ENCODE data around the gene GALNTL6. TPM values are rescaled to one million over a fixed set of nuclear protein-coding genes. Genes with fewer than 3 reads are reported as not detected.
"Not testable (repeated sequence)": the region's sequence is repeated elsewhere in the genome, so short reads cannot be mapped to it uniquely, and the experiment has no call there.

Gene GALNTL6
- total and polyA plus RNA-seq, 7 donors: 0.14 to 2.5 (median 0.42) TPM; not detected in 1

- 71 to 76% methylated on average over 3 of the region's 3 CpGs for WGBS, 2 donors
- H3K27ac ChIP-seq: no peak overlapping the region
- intact Hi-C loops (cut with DNase I): no loop called here
- H3K4me3 ChIP-seq: no peak overlapping the region
- no peak for TF ChIP-seq POLR2A (IDR thresholded peaks at IDR 0.05)
- TF ChIP-seq POLR2AphosphoS5 (IDR thresholded peaks at IDR 0.05): no peak
- H3K4me1 ChIP-seq: no peaks in the 10 kb centered on the region
- H3K9me3 ChIP-seq: no peaks in the 10 kb centered on the region
- no peaks in the 10 kb centered on the region for H3K36me3 ChIP-seq
- no peak for DNase-seq
- no peaks in the 10 kb centered on the region for H3K27me3 ChIP-seq
Measured at GRCh38 chr4:172412851-172413580, 599.8 kb downstream of the GALNTL6 start.

DNA sequence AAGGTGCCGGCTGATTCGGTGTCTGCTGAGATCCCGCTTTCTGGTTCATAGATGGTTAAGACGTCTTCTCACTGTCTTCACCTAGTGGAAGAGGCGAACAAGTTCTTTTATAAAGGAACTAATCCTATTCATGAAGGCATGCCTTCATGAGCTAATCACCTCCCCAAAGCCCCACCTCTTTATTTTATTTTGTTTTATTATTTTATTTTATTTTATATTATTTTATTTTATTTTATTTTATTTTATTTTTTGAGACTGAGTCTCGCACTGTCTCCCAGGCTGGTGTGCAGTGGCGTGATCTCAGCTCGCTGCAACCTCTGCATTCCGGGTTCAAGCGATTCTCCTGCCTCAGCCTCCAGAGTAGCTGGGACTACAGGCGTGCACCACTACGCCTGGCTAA lies 615.8 kb downstream of the GALNTL6 start:
- intact Hi-C loops (cut with DNase I); H3K4me3 ChIP-seq; H3K27ac ChIP-seq; H3K4me1 ChIP-seq; H3K27me3 ChIP-seq; DNase-seq; H3K36me3 ChIP-seq; H3K9me3 ChIP-seq: not testable (repeated sequence)
- 94 to 95% methylated on average over 12 of the region's 12 CpGs for WGBS, 2 donors

GRCh38 chr4:172480471-172480870 lies 667.3 kb downstream of the GALNTL6 start:
- Histone ChIP-seq H3K9me3 (no peaks in the 10 kb centered on the region), H3K36me3 (no peaks in the 10 kb centered on the region), H3K27me3 (no peaks in the 10 kb centered on the region), H3K4me3 (no peak overlapping the region), H3K27ac (no peak overlapping the region), H3K4me1 (no peaks in the 10 kb centered on the region)
- TF ChIP-seq CTCF (IDR thresholded peaks at IDR 0.05) (no peak), EP300 (IDR thresholded peaks at IDR 0.05) (no peak), POLR2A (IDR thresholded peaks at IDR 0.05) (no peak), POLR2AphosphoS5 (IDR thresholded peaks at IDR 0.05) (no peak)
- 90 to 91% methylated on average over 2 of the region's 2 CpGs for WGBS, 2 donors
- intact Hi-C loops (cut with DNase I): no loop called here
- no peak for DNase-seq

GRCh38 chr4:172481802-172482508 lies 668.8 kb downstream of the GALNTL6 start:
- Histone ChIP-seq H3K27ac (no peak overlapping the region), H3K9me3 (no peaks in the 10 kb centered on the region), H3K27me3 (no peaks in the 10 kb centered on the region), H3K36me3 (no peaks in the 10 kb centered on the region), H3K4me1 (no peaks in the 10 kb centered on the region), H3K4me3 (no peak overlapping the region)
- intact Hi-C loops (cut with DNase I): no loop called here
- WGBS, 2 donors: 89 to 92% methylated on average over 30 of the region's 30 CpGs
- no peak for TF ChIP-seq CTCF (IDR thresholded peaks at IDR 0.05)
- no peak for TF ChIP-seq POLR2A (IDR thresholded peaks at IDR 0.05)
- no peak for TF ChIP-seq EP300 (IDR thresholded peaks at IDR 0.05)
- TF ChIP-seq POLR2AphosphoS5 (IDR thresholded peaks at IDR 0.05): no peak
- DNase-seq: no peak

DNA sequence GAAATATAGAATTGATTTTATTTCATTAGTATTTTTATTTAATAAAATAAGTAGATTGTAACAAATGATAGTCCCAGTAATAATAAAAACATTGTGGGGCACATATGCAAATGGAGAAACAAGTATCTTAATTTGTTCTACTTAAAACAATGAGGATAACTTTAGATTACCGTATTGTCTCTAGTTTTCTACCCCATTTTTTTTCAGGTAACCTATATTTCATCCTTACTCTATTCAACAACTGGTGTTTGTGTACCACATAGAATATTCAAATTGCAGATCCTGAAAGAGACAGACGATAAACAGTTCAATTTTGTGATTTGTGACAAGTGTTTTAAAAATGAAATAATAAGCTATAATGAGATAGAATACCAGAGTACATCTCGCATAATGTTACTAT lies 671.8 kb downstream of the GALNTL6 start:
- H3K4me3 ChIP-seq: no peak overlapping the region
- no peaks in the 10 kb centered on the region for H3K4me1 ChIP-seq
- H3K9me3 ChIP-seq: no peaks in the 10 kb centered on the region
- no peaks in the 10 kb centered on the region for H3K36me3 ChIP-seq
- WGBS, 2 donors: 85 to 91% methylated on average over 3 of the region's 3 CpGs
- no peak overlapping the region for H3K27ac ChIP-seq
- TF ChIP-seq EP300 (IDR thresholded peaks at IDR 0.05) (no peak), POLR2A (IDR thresholded peaks at IDR 0.05) (no peak), POLR2AphosphoS5 (IDR thresholded peaks at IDR 0.05) (no peak), CTCF (IDR thresholded peaks at IDR 0.05) (no peak)
- no peak for DNase-seq
- intact Hi-C loops (cut with DNase I): no loop called here
- H3K27me3 ChIP-seq: no peaks in the 10 kb centered on the region
